ENCODE results near the gene SFPQ.

GRCh38 chr1:35191429-35192055 is 1.4 kb downstream of the SFPQ start:
- TF ChIP-seq CTCF (conservative IDR thresholded peaks at IDR 0.05) (no peak), ZFX (IDR thresholded peaks at IDR 0.05) (no peak)
